ENCODE measurements around the gene MYO9B.
"Not testable (repeated sequence)": the region's sequence is repeated elsewhere in the genome, so short reads cannot be mapped to it uniquely, and the experiment has no call there.

The MYO9B gene

DNA sequence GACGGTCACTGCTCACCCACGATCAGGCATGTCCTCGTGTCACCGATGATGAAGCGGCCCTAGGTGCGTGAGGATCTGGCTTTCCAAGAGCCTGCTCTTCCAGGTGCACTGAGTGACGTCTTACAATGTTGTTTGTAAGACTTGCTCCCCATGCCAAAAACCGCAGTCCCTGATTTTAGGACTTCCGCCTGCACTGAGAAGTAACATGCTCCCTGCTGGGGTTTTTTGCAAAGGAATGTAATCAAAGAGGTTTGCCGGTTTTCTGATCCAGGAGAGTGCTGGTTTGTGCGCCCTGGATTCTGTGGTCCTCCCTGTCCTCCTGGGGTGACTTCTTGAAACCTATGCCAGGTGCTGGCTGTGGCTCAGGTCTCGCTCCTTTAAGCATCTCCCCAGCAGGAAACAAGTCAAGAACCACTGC, 38.8 kb downstream of the MYO9B start:
- DNase-seq, result no peak

DNA sequence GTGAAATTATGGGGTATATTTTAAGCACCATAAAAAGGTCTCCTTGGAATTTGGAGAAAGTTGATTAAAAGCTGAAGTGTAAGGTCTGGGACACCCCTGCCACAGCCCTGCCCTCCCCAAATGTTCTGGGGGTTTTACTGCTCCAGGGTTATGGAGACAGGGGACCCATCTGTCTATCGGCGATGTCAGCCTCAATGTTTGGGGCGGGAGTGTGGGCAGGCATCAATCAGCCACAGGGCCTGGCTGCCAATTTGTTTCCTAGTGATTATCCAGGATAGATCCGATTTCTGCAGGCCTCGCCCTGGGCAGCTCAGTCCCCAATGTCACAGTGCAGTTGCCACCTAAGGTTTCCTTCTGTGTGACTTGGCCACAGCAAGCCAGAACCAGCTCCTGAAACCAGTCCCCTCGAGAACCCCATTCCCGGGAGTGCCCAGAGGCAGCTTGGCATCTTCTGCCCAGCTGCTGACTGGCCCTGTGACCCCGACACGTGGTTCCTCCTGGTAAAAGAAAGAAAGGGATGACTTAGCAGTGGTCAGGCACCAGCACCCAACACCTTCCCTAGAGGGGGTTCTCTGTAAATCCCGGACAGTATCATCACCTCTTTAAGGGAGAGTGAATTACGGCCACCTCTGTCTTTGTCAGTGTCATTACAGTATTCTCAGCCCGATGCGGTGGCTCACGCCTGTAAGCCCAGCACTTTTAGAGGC, 41.6 kb downstream of the MYO9B start:
- no peak for DNase-seq

DNA sequence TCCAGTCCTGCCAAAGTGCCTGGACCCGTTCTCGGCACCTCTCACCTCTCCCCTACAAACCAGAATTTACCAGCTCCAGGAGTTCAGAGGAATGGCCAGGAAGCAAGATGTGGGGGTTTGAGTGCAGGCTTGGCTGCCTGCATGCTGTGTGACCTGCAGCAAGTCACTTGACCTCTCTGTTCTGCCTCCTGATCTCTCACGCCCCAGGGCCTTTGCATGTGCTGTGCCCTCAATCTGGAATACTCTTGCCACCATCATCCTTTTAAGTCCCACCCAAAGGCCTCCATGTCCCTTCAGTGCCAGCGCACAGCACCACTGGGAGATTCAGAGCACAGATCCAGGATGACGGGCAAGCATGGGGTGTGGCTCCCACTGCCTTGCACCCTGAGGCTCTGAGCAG, 43.4 kb downstream of the MYO9B start:
- DNase-seq, result no peak

DNA sequence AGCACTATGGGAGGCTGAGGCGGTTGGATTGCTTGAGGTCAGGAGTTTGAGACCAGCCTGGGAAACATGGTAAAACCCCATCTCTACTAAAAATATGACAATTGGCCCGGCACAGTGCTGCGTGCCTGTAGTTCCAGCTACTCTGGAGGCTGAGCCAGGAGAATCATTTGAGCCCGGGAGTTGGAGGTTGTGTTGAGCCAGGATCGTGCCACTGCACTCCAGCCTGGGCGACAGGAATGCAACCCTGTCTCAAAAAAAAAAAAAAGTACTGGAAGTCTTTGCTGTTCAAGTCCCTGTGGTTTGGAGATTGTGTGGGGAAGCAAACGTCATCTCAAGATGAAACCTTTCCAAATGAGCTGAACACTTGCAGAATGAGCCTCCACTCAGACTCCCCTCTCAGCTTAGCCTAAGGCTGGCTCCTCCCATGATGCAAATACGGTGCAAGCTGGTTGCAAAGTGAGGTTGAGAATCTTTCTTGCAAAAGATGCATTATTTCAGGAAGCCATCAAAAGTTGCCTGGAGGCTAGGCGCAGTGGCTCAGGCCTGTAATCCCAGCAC, 46.2 kb downstream of the MYO9B start:
- peak; percentile 53 for DNase-seq

DNA sequence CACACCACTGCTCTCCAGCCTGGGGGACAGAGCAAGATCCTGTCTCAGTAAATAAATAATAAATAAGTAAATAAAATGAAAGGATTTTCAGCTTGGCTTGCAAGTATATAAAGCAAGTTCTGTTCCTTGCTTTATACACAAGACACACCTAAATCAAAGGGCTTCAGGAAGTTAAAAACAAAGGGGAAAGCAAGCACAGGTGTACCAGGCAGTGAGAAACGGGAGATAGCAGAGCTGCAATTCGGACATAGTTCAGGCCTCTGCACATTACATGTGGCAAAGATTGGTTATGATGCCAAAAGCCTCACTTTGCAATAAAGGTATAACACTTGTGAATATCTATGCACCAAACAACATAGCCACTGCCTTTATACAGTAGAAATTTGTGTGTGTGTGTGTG, 47.5 kb downstream of the MYO9B start:
- DNase-seq, result no peak

DNA sequence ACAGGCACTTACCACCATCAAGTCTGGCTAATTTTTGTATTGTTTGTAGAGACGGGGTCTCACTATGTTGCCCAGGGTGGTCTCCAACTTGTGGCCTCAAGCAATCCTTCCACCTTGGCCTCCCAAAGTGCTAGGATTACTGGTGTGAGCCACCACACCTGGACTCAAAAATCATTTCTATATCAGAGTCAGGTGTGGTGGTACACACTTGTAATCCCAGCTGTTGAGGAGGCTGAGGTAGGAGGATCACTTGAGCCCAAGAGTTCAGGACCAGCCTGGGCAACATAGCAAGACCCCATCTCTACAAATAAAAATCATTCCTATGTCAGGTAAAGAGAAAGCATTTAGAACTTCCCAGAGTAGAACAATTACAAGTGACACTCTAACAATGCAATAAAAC, 48.4 kb downstream of the MYO9B start:
- no peak for DNase-seq

DNA sequence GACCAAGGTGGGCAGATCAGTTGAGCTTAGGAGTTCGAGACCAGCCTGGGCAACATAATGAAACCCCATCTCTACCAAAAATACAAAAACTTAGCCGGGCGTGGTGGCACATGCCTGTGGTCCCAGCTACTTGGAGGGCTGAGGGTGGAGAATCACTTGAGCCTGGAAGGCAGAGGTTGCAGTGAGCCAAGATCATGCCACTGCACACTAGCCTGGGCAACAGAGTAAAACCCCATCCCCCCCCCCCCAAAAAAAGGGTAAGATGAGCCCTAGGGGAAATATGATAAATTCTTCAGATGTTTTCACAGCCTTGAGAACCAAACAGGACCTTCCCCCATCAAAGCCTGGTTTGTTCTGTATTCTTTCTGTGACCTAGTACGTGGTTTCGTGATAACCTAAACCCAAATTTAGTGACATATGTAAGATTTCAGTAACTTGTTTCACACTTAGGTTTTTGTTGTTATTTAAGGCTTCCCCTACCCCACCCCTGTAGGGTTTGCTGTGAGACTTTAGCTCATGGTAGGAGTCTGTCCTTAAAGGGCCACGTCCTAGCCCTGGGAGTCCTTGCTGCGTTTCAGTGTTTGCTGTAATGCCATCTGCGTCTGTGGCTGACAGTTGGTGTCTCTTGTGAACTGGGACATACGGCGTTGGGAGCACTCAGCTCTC, 49.6 kb downstream of the MYO9B start:
- DNase-seq, result peak; percentile 74

DNA sequence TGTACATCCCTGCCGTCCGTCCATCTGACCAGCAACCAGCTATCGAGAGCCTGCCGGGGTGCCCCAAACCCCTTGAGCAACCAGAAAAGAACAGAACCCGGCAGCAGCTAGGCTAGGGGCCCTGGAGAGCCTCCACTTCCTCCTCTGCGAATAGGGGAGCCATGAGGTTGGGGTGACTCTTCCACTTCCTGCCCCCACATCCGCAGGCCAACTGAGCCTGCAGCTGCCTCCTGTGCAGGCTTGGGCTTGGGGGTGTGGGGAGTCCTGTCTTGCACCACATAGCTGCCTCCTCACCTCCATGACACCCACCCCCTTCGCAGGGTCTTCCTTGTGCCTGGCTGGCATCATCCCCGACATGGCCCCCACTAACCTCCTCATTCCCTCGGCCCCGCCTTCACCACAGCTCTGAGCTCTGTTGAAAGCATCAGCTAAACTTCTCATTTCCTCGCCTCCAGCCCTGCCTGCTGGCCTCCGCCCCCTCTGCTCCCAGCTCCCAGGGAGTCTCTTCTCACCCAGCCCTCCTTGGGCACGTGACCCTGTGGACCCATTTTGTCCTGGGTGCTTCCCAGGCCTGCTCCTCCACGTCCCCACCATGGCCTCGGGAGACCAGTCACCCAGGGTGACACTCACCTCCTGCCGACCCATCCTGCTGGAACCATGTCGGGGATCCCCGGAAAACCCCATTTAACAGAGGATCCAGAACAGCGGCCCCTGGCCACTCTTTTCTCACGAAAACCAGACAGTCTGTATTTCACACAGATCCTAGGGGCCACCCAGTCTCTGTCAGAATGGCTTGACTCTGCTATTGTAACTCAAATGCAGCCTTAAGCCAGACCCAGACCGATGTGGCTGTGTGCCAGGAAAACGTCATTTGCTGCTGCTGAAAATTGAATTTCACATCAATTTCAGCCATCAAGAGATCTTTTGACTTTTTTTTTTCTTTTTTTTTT, 50.4 kb downstream of the MYO9B start:
- peak; percentile 44 for DNase-seq

DNA sequence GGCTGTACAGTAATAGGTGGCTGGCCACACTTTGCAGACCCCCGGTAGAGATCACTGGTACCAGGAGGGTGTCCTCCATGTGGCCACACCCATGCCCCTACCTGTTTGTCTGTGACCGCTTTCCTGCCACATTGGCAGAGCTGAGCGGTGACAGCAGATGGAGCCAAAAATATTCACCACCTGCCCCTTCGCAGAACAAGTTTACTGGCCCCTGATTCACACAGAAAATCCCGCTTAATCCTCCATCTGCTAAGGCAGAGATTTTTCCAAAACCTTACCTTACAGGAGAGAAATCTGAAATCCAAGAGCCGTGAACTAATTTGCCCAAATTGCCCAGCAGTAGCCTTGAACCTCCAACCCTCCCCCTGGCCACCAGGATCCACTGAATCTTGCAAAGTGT, 52.1 kb downstream of the MYO9B start:
- no peak for DNase-seq

DNA sequence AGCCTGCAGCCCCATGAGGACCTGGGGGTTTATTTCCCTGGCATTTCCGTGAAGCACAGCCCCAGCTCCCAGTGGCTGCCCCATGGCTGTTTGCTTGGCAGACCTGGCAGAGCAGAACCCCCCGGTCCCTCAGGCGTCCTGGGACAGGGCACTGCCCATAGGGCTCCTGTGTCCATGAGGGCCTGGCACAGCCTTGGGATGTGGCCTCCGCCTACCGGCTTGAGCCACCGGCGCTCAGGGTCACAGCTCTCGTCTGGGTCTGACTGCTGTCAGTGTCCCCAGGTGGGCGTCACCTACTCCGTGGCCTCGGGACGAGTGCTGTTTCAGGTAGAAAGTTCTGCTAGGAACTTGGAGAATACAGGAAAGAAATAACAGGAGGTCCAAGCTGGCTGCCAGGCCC, 52.8 kb downstream of the MYO9B start:
- no peak for DNase-seq

DNA sequence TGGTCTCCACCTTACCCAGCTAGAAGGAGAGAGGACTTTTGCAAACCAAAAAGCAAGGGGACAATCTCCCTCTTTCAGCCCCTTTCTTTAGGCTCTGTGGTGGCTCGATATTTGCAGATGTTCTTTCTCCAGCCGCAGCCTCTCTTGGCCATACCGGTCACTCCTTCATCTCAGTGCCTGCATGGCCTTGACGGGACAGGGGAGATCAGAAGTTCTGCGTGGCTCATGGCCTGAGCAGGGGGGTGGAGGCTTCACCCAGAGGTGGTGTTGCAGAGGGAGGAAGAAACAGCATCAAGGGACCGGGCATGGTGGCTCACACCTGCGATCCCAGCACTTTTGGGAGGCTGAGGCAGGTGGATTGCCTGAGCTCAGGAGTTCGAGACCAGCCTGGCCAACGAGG, 53.2 kb downstream of the MYO9B start:
- no peak for DNase-seq

DNA sequence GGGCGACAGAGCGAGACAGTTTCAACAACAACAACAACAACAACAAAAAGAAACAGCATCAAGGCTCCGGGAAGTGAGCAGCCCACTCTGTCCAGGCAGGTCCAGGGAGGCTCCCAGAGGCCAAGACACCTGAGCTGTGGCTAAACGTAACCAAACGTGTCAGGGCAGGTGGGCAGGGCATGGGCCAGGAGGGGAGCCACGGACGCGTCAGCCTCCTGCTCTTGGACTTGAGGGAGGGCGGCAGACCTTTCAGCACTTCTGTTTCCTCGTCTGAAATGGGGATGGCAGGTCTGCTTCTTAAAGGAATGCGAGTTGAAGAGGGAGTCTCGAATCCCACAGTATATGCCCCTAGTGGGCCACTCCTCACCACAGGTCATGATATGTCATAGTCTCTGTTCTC, 53.8 kb downstream of the MYO9B start:
- no peak for DNase-seq

DNA sequence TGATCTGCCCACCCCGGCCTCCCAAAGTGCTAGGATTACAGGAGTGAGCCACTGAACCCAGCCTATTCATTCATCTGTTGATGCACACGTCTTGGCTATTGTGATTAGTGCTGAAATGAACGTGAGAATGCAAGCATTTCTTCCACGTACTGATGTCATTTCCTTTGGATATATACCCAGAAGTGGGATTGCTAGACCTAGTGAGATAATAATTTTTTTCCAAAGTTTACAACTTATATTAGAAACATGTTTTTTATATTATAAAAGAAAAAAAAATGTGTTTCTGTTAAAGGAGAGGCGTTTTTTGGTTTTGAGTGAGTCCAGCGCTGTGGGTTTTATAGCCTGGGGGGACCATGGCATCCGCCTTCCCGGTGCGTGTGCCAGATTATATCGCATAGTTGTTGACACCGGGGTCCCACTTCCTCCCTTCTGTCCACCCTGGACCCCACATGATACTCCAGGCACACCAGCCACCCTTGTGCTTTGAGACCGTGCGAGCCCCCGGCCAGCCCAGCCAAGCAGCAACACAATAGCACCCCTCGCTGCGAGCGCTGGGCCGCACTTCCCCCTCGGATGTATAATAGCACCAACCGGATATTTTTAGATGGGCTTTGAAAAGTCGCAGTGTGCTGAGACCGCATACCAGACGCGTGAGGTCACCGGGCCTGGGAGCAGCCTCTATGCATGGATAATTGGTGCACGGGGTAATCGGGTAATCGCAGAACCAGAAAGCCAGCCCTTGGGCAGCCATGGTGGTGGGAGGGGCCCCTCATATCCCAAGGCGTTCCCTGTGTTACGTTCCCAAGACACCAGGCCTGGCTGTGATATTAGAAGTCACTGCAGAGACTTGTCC, 59.6 kb downstream of the MYO9B start:
- peak; percentile 98 for DNase-seq

DNA sequence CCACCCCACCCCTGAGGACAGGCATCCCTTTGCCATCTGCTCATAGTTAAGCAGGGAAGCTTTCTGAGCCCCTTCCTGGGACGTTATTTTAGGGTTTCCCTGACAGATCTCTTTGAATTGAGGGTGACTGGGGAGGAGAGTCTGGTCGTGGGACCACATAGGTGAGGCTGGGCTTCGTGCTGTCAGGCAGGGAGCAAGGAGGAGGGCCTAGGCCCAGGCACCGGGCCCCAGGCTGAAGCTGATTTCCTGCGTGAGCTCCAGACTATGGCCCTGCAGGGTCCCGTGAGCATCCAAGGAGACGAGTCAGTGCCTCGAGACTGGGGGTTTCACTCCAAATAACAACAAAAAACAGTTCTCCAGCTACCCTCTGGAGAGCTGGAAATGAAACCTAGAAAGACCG, 60.4 kb downstream of the MYO9B start:
- DNase-seq, result no peak

DNA sequence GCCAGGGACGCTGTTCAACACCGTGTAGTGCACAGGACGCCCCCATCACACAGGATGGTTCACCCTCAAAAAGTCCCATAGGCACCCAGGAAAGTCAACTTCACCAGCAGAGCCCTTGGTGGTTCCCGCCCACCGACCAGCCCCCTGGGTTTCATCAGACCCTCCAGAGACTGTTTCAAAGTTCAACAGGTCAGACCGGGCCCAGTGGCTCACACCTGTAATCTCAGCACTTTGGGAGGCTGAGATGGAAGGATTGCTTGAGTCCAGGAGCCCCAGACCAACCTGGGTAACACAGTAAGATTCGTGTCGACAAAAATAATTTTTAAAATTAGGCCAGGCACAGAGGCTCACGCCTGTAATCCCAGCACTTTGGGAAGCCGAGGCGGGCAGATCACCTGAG, 61.0 kb downstream of the MYO9B start:
- no peak for DNase-seq

DNA sequence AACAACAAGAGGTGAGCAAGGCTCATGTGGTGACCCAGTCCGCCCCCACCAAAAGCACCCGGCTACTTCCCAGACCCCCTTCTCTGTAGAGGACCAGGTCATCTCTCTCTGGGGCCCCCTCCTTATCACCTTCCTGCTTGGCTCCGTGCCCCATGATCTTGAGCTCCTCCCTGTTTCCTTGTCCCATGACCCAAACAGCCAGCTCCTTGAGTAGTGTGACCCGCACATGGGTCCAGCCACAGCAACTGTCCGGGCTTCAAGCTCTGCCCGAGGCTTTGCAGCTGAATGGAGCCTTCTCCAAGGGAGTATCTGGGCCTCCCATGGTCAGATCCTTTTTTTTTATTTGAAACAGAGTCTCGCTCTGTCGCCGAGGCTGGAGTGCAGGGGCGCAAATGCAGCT, 61.8 kb downstream of the MYO9B start:
- no peak for DNase-seq

DNA sequence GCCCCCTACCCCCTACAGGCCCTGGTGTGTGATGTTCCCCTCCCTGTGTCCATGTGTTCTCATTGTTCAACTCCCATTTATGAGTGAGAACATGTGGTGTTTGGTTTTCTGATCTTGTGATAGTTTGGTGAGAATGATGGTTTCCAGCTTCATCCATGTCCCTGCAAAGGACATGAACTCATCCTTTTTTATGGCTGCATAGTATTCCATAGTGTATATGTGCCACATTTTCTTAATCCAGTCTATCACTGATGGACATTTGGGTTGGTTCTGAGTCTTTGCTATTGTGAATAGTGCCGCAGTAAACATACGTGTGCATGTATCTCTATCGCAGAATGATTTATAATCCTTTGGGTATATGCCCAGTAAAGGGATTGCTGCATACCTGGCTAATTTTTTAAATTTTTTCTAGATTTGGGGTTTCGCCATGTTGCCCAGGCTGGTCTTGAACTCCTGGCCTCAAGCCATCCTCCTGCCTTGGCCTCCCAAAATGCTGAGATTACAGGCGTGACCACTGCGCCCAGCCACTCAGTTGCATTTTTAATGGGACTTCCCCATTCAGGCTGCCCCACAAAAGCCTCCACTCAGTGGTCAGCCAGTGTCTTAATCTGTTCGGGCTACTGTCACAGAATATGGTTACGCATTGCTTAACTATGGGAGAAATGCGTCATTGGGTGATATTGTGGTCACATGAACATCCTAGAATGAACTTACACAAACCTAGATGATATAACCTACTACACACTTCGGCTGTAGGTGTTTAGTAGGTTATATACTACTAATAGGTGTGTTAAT, 62.7 kb downstream of the MYO9B start:
- DNase-seq, result not testable (repeated sequence)

DNA sequence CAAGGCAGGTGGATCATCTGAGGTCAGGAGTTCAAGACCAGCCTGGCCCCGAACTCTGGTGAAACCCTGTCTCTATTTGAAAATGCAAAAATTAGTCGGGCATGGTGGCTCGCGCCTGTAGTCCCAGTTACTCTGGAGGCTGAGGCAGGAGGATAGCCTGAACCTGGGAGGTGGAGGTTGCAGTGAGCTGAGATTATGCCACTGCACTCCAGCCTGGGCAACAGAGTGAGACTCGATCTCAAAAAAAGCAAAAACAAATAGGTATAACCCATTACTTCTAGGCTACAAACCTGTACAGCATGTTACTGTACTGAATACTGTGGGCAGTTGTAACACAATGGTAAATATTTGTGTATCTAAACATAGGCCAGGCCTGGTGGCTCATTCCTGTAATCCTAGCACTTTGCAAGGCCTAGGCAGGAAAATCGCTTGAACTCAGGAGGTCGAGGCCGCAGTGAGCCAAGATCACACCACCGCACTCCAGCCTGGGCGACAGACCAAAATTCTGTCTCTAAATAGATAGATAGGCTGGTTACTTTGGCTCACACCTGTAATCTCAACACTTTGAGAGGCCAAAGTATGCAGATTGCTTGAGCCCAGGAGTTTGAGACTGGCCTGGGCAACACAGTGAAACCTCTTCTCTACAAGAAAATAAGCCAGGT, 63.5 kb downstream of the MYO9B start:
- no peak for DNase-seq

DNA sequence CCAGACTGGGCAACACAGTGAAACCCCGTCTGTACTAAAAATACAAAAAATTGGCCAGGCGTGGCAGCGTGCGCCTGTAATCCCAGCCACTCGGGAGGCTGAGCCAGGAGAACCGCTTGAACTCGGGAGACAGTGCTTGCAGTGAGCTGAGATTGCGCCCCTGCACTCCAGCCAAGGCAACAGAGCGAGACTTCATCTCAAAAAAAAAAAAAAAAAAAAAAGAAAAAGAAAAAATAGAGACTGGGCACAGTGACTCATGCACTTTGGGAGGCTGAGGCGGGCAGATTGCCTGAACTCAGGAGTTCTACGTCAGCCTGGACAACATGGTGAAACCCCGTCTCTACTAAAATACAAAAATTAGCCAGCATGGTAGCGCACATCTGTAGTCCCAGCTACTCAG, 69.2 kb downstream of the MYO9B start:
- peak; percentile 57 for DNase-seq
